NCI-H748 (cell line): Measurements from ENCODE around the gene BAD.
A peak's percentile ranks its signal among the peaks of the same experiment; 100 is the strongest.
"Not testable (repeated sequence)": the region's sequence is repeated elsewhere in the genome, so short reads cannot be mapped to it uniquely, and the experiment has no call there.

Experiments used
- DNase-seq: peaks from one replicate; lab custom pipeline; 2025; ENCODE audit not compliant: unreplicated experiment; lab: John Stamatoyannopoulos, UW

The BAD gene

DNA sequence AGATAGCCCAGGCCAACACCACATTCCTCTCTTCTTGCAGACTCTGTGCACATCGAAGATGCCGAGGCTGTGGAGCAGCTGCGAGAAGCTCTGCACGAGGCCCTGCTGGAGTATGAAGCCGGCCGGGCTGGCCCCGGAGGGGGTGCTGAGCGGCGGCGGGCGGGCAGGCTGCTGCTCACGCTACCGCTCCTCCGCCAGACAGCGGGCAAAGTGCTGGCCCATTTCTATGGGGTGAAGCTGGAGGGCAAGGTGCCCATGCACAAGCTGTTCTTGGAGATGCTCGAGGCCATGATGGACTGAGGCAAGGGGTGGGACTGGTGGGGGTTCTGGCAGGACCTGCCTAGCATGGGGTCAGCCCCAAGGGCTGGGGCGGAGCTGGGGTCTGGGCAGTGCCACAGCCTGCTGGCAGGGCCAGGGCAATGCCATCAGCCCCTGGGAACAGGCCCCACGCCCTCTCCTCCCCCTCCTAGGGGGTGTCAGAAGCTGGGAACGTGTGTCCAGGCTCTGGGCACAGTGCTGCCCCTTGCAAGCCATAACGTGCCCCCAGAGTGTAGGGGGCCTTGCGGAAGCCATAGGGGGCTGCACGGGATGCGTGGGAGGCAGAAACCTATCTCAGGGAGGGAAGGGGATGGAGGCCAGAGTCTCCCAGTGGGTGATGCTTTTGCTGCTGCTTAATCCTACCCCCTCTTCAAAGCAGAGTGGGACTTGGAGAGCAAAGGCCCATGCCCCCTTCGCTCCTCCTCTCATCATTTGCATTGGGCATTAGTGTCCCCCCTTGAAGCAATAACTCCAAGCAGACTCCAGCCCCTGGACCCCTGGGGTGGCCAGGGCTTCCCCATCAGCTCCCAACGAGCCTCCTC lies 31.4 kb upstream of the BAD start:
- DNase-seq, result not testable (repeated sequence)

GRCh38 chr11:64314805-64315561 lies 30.5 kb upstream of the BAD start:
- no peak for DNase-seq

- DNase-seq, result no peak
These were observed 29.8 kb upstream of the BAD start for GRCh38 chr11:64314146-64314804.

DNA sequence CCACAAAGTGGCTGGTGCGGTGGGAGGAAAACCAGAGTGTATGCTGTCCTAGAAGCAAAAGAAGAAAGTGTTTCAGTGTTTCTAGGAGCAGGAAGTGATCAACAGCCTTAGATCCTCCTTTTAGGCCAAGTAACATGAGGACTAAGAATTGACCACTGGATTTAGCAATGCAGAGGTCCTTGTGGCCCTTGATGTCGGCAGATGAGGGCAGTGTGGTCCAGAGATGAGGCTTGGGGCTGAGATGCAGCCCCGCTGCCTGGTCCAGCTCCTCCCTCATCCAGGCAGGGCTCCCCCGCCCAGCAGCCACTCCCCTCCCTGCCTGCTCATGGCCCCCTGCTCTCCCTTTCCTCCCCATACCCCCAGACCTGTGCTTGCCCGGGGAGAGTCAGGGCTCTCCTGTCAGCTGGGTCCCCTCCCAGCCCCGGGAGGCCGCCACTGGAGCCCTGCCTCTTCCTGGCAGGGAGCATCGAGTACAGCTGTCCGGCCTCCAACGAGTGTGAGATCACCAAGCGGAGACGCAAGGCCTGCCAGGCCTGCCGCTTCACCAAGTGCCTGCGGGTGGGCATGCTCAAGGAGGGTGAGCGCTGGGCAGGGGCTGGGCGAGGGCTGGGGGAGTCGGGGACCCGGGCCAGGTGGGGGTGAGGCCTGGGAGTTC lies 29.2 kb upstream of the BAD start:
- DNase-seq, result no peak

- no peak for DNase-seq
These were observed 28.5 kb upstream of the BAD start for GRCh38 chr11:64312947-64313346.

GRCh38 chr11:64307795-64308194 lies 23.3 kb upstream of the BAD start:
- not testable (repeated sequence) for DNase-seq

DNA sequence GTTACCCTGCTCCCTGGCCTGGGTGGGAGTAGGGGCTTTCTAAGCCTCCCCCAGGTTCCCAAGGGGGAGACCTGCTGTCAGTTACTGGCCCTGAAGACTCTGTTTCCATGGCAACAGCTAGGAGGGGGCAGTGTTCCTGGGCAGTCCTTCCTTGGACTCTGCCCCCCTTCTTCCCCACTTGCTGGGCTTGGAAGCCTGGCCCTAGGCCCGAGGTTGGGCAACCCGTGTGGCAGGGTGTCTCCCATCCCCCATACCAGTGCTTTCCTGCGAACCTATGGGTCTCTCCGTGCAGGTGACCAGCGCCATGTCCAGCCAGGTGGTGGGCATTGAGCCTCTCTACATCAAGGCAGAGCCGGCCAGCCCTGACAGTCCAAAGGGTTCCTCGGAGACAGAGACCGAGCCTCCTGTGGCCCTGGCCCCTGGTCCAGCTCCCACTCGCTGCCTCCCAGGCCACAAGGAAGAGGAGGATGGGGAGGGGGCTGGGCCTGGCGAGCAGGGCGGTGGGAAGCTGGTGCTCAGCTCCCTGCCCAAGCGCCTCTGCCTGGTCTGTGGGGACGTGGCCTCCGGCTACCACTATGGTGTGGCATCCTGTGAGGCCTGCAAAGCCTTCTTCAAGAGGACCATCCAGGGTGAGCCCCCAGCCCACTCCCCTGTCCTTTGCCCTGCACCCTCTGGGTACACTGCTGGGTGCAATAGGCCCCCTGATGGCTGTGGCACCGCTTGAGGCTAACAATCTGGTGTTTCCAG lies 22.6 kb upstream of the BAD start:
- DNase-seq, result peak; percentile 17

GRCh38 chr11:64306563-64306875 lies 22.1 kb upstream of the BAD start:
- no peak for DNase-seq

GRCh38 chr11:64305691-64306562 lies 21.5 kb upstream of the BAD start:
- DNase-seq, result peak; percentile 72

- peak; percentile 100 for DNase-seq
These were observed 20.7 kb upstream of the BAD start, which contains the start of gene ESRRA for GRCh38 chr11:64305075-64305690. Gene ESRRA, plus strand, starts transcription at chr11:64305524. Its CDS starts 1,656 bp downstream, at chr11:64307180.

GRCh38 chr11:64304316-64305072 lies 20.0 kb upstream of the BAD start:
- peak; percentile 94 for DNase-seq

DNA sequence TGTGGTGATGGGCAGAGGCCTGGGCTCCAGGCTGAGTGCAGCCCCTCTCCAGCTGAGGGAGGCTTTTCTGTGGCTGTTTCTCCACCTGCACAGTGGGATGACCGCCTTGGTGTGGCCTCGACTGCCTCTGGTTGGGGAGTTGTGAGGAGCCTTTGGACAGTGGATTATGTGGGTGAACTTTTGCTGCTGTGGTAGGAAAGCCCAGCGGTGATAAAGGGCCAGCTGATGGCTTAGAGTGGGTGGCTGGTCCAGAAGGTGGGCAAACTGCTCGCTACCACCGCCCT lies 19.5 kb upstream of the BAD start:
- DNase-seq, result no peak

GRCh38 chr11:64303109-64304031 lies 18.9 kb upstream of the BAD start:
- DNase-seq, result no peak

DNA sequence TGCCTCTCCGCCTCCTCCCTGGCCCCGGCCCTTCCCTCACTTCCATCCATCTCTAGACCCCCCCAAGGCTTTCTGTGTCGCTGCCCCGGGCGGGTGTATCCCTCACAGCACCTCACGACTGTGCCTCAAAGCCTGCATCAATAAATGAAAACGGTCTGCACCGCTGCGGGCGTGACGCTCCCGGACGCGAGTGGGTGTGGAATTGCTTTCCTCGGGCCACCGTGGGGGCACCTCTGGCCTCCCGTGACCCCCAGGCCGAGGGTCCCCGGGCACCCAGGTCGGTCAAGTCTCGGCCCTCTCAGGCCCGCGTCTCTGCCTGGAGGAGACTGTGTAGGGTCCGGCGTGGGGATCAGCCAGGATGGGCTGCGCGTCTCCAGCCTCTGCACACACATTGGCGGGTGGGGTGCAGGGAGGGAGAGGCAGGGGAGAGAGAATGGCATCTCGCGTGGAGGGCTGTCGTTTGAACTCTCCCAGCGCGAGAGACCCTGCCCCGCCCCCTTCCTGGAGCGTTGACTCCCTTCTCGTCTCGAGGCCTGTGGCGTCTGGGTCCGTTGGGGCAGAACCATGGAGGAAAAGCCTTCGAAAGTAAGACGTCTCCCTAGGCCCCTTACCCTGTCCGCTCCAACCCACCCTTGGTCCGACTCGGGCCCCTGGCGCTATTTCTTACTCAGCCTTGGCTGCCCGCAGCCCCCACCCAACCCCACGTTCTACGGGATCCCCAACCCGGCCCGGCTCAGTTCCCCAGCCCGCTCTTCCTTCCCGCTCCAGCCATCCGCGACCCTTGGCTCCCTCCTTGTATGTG lies 15.6 kb upstream of the BAD start, which contains the start of gene CATSPERZ:
CATSPERZ (plus strand) TSS at position 512 of the 802 bp plus-strand sequence; CDS start at position 565, 53 bp downstream.
- DNase-seq, result no peak

GRCh38 chr11:64298966-64299846 lies 14.7 kb upstream of the BAD start:
- peak; percentile 42 for DNase-seq
